PC-9 (cell line): ENCODE data around the gene IYD.

Experiments
- EZH2 ChIP-seq: fragments of 200-600 bp; sonication (generic); IDR thresholded peaks from 2 replicates; pipeline ENCODE4 v1.8.0; 2017; ENCODE audit warnings: antibody characterized with exemption, low read depth
- TF ChIP-seq, protein P1 (sequence below): fragments of 200-600 bp; sonication (generic); conservative IDR thresholded peaks from 2 replicates; pipeline ENCODE4 v1.6.1; 2017; ENCODE audit warnings: mixed run types, antibody characterized with exemption, mild to moderate bottlenecking, moderate library complexity

DNA sequence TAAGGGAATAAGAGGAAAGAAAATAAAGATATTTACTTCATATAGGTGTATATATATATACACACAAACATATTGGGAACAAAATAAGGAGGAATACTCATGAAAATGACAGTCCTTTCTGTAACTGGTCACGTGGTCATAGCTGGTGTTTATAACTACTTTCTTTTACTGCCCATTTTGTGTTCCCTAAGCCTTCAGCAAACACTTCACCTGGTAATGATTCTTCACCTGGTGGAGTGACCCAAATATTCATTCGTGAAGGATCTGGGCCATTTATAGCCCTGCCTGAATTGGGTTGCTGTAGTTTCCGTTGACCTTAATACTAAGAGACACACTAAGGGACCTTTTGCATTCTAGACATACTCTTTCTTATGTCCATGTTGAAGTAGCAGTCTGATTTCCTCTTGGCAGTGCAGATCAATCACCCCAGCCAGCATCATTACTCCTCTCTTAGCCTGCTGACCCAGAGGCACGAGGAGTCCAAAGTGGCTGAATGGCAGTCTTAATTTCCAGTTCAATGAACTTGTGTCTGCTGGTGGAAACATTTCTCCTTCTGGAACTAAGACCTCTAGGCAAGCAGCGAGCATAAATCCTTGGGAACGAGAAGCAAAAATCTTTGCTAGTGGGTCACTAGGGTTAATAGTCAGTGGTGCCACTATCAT is 39.9 kb upstream of the IYD start:
- TF ChIP-seq, protein P1, sequence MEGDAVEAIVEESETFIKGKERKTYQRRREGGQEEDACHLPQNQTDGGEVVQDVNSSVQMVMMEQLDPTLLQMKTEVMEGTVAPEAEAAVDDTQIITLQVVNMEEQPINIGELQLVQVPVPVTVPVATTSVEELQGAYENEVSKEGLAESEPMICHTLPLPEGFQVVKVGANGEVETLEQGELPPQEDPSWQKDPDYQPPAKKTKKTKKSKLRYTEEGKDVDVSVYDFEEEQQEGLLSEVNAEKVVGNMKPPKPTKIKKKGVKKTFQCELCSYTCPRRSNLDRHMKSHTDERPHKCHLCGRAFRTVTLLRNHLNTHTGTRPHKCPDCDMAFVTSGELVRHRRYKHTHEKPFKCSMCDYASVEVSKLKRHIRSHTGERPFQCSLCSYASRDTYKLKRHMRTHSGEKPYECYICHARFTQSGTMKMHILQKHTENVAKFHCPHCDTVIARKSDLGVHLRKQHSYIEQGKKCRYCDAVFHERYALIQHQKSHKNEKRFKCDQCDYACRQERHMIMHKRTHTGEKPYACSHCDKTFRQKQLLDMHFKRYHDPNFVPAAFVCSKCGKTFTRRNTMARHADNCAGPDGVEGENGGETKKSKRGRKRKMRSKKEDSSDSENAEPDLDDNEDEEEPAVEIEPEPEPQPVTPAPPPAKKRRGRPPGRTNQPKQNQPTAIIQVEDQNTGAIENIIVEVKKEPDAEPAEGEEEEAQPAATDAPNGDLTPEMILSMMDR, result no peak
- TF ChIP-seq EZH2, result no peak
